Measurements from ENCODE around the gene MAP7D3.

The MAP7D3 gene

DNA sequence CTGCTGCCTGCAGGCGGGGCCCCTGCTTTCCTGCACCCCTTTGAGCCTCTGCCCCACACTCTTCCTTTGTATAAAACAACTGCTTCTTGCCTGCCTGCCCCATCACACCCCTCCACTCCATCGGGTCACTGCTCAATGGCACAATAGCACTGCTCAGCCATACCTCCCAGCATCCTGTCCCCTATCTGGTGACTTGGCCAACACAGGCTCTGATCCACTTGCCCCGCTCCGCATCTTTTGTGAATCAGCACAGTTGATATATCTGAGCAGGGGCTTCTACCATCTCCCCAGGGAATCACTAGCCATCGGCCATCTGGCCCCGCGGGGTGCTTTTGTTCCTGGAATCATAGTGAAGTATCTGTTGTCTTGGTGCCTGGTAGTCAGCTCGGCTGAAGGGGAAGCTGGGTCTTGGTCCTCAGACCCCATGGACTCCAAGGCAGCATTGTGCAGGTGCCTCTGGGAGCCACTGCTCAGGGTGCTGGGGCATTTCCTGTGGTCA is 45.3 kb downstream of the MAP7D3 start:
- no peak for TF ChIP-seq CTCF (IDR thresholded peaks at IDR 0.05)
- H3K27me3 ChIP-seq: no peaks in the 10 kb centered on the region
- peak overlapping the region; percentile 28 to 29 for H3K4me3 ChIP-seq
- peak overlapping the region; percentile 78 to 81 for H3K27ac ChIP-seq
- peaks cover 0 to 96% (median 45%) of the 10 kb centered on the region in 4 donors for H3K4me1 ChIP-seq
- DNase-seq: no peak
- intact Hi-C loops (cut with DNase I; ENCODE audit: low total_unique reads): loop anchor here (5.0 kb wide), 1 partner anchor 34 kb away; no protein-coding TSS in a partner anchor
- H3K9me3 ChIP-seq: no peaks in the 10 kb centered on the region
- peaks cover 21 to 23% (median 22%) of the 10 kb centered on the region in 3 donors for H3K36me3 ChIP-seq

GRCh38 chrX:136204571-136204970 is 46.6 kb downstream of the MAP7D3 start:
- peak in 1 of 2 donors; percentile 67 for DNase-seq
- peak overlapping the region; percentile 78 to 81 for H3K27ac ChIP-seq
- no peak for TF ChIP-seq CTCF (IDR thresholded peaks at IDR 0.05)

DNA sequence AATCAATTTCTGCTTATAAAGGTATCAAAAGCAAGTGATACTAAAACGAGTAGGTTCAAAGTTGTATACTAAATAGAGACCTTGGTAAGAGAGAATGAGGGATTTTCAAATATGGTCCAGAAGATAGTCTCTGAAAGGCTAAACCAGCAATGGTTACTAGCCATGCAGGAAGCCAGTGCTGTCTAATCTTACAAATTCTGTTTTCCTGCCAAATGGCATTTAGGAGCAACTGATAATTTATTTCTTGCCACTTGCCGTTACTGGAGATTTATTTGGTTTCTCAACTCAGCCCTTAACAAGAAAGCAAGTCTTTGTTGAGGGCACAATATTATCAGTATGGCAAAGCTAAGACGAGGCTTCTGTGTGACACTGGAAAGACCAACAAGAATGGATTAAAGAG is 47.2 kb downstream of the MAP7D3 start:
- Histone ChIP-seq H3K27ac (peak overlapping the region; percentile 78 to 81), H3K9me3 (no peaks in the 10 kb centered on the region), H3K4me3 (peak overlapping the region in 1 of 2 donors; percentile 29), H3K36me3 (peaks cover 21 to 23% (median 22%) of the 10 kb centered on the region in 3 donors), H3K27me3 (no peaks in the 10 kb centered on the region), H3K4me1 (peaks cover 0 to 90% (median 39%) of the 10 kb centered on the region in 4 donors)
- TF ChIP-seq CTCF (IDR thresholded peaks at IDR 0.05): no peak
- intact Hi-C loops (cut with DNase I; ENCODE audit: low total_unique reads): no loop called here
- DNase-seq: no peak

More at GRCh38 chrX:136204571-136204970, 46.6 kb downstream of the MAP7D3 start:
- Histone ChIP-seq H3K36me3 (peaks cover 21 to 23% (median 22%) of the 10 kb centered on the region in 3 donors), H3K4me3 (peak overlapping the region; percentile 28 to 29), H3K4me1 (peaks cover 0 to 94% (median 42%) of the 10 kb centered on the region in 4 donors), H3K9me3 (no peaks in the 10 kb centered on the region), H3K27me3 (no peaks in the 10 kb centered on the region)
- intact Hi-C loops (cut with DNase I; ENCODE audit: low total_unique reads): no loop called here

DNA sequence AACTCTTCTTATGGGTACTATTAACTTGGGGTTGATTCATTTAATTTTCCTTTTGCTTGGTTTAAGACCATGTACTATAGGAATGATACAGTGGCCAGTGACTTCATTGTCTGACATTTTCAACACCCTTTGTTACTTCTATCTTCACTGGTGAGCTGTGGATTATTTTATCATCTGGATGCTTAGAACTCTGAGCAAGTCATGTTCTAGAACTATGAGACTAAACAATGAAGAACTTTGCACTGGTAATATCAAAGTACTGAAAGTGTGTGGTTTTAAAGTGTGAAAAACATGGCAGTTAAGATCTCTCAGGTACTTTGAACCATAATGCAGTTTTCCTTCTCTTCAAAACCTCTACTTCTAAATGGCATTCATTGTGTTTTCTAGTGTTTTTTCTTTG is 47.8 kb downstream of the MAP7D3 start:
- Histone ChIP-seq H3K36me3 (peaks cover 20 to 22% (median 20%) of the 10 kb centered on the region in 3 donors), H3K27ac (peak overlapping the region; percentile 78 to 81), H3K9me3 (no peaks in the 10 kb centered on the region), H3K27me3 (no peaks in the 10 kb centered on the region), H3K4me3 (no peak overlapping the region), H3K4me1 (peaks cover 0 to 84% (median 37%) of the 10 kb centered on the region in 4 donors)
- DNase-seq: no peak
- intact Hi-C loops (cut with DNase I; ENCODE audit: low total_unique reads): no loop called here
- no peak for TF ChIP-seq CTCF (IDR thresholded peaks at IDR 0.05)

DNA sequence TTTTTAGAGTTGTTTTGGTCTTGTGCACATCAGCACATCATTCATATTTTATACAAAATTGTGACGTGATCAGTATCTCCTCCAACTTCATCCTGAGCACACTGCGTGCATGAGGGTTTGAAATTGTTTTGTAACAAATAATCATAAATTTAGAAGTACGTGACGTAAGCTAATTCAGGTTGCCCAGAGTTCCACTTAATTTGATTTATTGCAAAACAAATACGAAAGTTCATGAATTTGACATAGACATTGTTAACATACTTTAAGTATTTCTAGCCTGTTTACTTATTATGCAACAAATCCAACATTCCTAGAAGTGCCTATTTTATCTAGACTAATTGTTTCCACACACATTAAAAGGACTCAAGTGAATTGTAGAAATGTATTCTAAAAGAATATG is 48.3 kb downstream of the MAP7D3 start:
- Histone ChIP-seq H3K27ac (peak overlapping the region; percentile 78 to 81), H3K9me3 (no peaks in the 10 kb centered on the region), H3K36me3 (peaks cover 14 to 16% (median 14%) of the 10 kb centered on the region in 3 donors), H3K4me1 (peaks cover 0 to 79% (median 33%) of the 10 kb centered on the region in 4 donors), H3K4me3 (peak overlapping the region; percentile 22 to 48), H3K27me3 (no peaks in the 10 kb centered on the region)
- TF ChIP-seq CTCF (IDR thresholded peaks at IDR 0.05): no peak
- no peak for DNase-seq
- intact Hi-C loops (cut with DNase I; ENCODE audit: low total_unique reads): no loop called here
